K562 (cell line): ENCODE results near the gene PTH1R. TPM values are rescaled to one million over a fixed set of nuclear protein-coding genes. Genes with fewer than 3 reads are reported as not detected.

Experiments
- CHD1 ChIP-seq: fragments of 200-600 bp; sonication (generic); IDR thresholded peaks from one replicate; pipeline ENCODE4 v1.6.1; 2012; ENCODE audit warnings: mild to moderate bottlenecking, moderate library complexity, low read length, inconsistent platforms
- FUS ChIP-seq: fragments of 200-400 bp; formaldehyde crosslinking; optimal IDR thresholded peaks from 2 replicates; pipeline ENCODE3; 2017; ENCODE audit warnings: low read depth, low read length
- HDAC3 ChIP-seq: fragments of 450-650 bp; IDR thresholded peaks from 2 replicates; pipeline ENCODE4 v1.6.1; 2018; ENCODE audit warnings: borderline replicate concordance, mild to moderate bottlenecking, moderate library complexity; ENCODE audit not compliant: partially characterized antibody
- HMGN3 ChIP-seq: IDR thresholded peaks from 2 replicates; pipeline ENCODE4 v1.6.1; 2011; ENCODE audit warnings: borderline replicate concordance, low read depth, mild to moderate bottlenecking, mixed read lengths, low read length; ENCODE audit not compliant: insufficient read length; ENCODE audit errors: extremely low read depth
- ILF3 ChIP-seq: fragments of 450-650 bp; IDR thresholded peaks from 2 replicates; pipeline ENCODE4 v1.6.1; 2018; ENCODE audit warnings: antibody characterized with exemption, mild to moderate bottlenecking, moderate library complexity, borderline replicate concordance
- KAT7 ChIP-seq: sonication (generic); formaldehyde crosslinking; IDR thresholded peaks from 2 replicates; pipeline ENCODE4 v1.8.0; 2022; ENCODE audit warnings: missing genetic modification reagents, mild to moderate bottlenecking, borderline replicate concordance
- MAFF ChIP-seq: IDR thresholded peaks from 2 replicates; pipeline ENCODE4 v1.6.1; 2012; ENCODE audit warnings: low read length, improper control_type of control experiment
- MAZ ChIP-seq, 2 experiments: fragments of 450-650 bp in 1 of 2; sonication (generic) in 1 of 2; formaldehyde crosslinking; IDR thresholded peaks in 1 of 2; conservative IDR thresholded peaks in 1 of 2; 2 replicates each; pipeline versions ENCODE4 v1.4.0 to v1.5.0; 2020; ENCODE audit warnings: mild to moderate bottlenecking in 1 of 2, missing genetic modification reagents in 1 of 2
- MCM3 ChIP-seq: fragments of 450-650 bp; IDR thresholded peaks from 2 replicates; pipeline ENCODE4 v1.6.1; 2016
- PHF8 ChIP-seq: fragments of 200-600 bp; sonication (generic); IDR thresholded peaks from 2 replicates; pipeline ENCODE4 v1.6.1; 2012; ENCODE audit warnings: mixed run types, mild to moderate bottlenecking, inconsistent platforms, low read length, moderate library complexity, borderline replicate concordance
- PHTF2 ChIP-seq: fragments of 250-450 bp; sonication (Bioruptor Pico); IDR thresholded peaks from 2 replicates; pipeline ENCODE4 v1.5.0; 2021; ENCODE audit warnings: mild to moderate bottlenecking
- POLR2H ChIP-seq: IDR thresholded peaks from 2 replicates; pipeline ENCODE4 v1.6.1; 2016; ENCODE audit warnings: missing genetic modification characterization, low read depth, mild to moderate bottlenecking, control low read depth, missing compliant biosample characterization, moderate library complexity
- TARDBP ChIP-seq: fragments of 450-650 bp; IDR thresholded peaks from 2 replicates; pipeline ENCODE4 v1.6.1; 2016
- ZC3H11A ChIP-seq: IDR thresholded peaks from 2 replicates; pipeline ENCODE4 v1.6.1; 2012; ENCODE audit warnings: low read depth, low read length, improper control_type of control experiment
- ZNF212 ChIP-seq: fragments of 450-650 bp; formaldehyde crosslinking; IDR thresholded peaks from 2 replicates; pipeline ENCODE4 v1.4.0; 2020; ENCODE audit warnings: mild to moderate bottlenecking
- ZNF263 ChIP-seq: sonication (generic); formaldehyde crosslinking; IDR thresholded peaks from 2 replicates; pipeline ENCODE4 v1.8.0; 2022; ENCODE audit warnings: mild to moderate bottlenecking, missing genetic modification reagents, borderline replicate concordance
- polyA plus RNA-seq, 8 experiments: library from polyadenylated mRNA; depleted of rRNA in 4 of 8; stranded (reverse) in 5 of 8; unstranded in 3 of 8; fragments of >200 nt; fragmentation: Nextera tagmentation in 2 of 8; fragmentation: Illumina TruSeq in 1 of 8; extraction: Ambion mirVana in 2 of 8; extraction: Trizol in 1 of 8; gene quantifications; 2 replicates each; pipeline versions ENCODE4 v1.2.1 to v1.2.3, GENCODE V29; 2011 to 2014; ENCODE audit warnings: inconsistent platforms in 1 of 8, missing spikeins in 1 of 8
- total RNA-seq, 7 experiments: library from RNA; depleted of rRNA in 6 of 7; stranded (reverse); fragments of >200 nt in 6 of 7; fragmentation: Illumina TruSeq in 2 of 7; extraction: Trizol in 2 of 7; gene quantifications; 2 replicates each; pipeline versions ENCODE4 v1.2.1 to v1.2.3, GENCODE V29; 2011 to 2021; ENCODE audit warnings: low replicate concordance in 1 of 7
- TF ChIP-seq, protein P1 (sequence below): conservative IDR thresholded peaks from 2 replicates; pipeline ENCODE4 v1.6.1; 2011; ENCODE audit warnings: low read depth, mild to moderate bottlenecking, low read length; ENCODE audit not compliant: control insufficient read depth
- TF ChIP-seq, protein P2 (sequence below): sonication (generic); formaldehyde crosslinking; IDR thresholded peaks from 2 replicates; pipeline ENCODE4 v1.8.0; 2023; ENCODE audit warnings: missing genetic modification reagents, mild to moderate bottlenecking, borderline replicate concordance

Gene PTH1R
- total and polyA plus RNA-seq, 9 of the 15 experiments (the other 6 are each of a cell fraction or from before 2014, with no cell fraction given) = not detected

DNA sequence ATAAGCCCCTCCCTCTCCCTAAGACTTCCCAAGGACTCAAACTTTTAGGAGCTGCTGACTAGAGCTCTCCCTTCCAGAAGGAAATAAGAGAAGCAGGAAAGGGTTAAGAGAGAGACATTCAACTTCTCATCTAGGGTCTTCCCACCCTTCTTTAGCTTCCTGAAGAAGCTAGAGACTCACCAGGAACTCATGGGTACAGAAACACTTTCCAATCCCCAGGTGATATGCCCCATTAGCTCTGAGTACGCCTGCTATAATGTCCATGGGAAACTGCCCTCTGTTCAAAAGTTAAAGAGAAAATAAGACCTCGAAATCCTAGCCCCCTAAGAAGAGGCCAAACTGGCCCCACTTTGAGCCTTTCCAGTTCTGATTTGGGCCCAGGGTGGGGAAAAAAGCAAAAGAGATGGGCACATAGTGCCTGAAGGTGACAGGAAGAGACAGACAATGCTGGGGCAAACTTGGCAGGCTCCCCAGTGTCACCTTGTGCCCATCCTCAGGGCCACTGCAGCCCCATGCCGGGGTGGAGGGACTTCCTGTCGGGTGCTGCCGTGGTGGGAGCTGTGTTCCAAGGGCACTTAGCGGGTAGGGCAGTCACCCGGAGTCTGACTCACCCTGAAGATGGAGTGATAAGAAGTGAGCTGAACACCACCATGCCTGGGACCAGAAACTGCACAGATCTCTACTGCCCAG, 69.5 kb downstream of the PTH1R start (continued):
- no peak for TF ChIP-seq ZNF263
- no peak for TF ChIP-seq FUS
- TF ChIP-seq PHF8 = no peak
- no peak for TF ChIP-seq ZNF212 (CRISPR knock-in tag)
- TF ChIP-seq, protein P1, sequence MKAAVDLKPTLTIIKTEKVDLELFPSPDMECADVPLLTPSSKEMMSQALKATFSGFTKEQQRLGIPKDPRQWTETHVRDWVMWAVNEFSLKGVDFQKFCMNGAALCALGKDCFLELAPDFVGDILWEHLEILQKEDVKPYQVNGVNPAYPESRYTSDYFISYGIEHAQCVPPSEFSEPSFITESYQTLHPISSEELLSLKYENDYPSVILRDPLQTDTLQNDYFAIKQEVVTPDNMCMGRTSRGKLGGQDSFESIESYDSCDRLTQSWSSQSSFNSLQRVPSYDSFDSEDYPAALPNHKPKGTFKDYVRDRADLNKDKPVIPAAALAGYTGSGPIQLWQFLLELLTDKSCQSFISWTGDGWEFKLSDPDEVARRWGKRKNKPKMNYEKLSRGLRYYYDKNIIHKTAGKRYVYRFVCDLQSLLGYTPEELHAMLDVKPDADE = no peak
- TF ChIP-seq POLR2H (tag) = no peak
- TF ChIP-seq ILF3 = no peak; the same call in 1 of the 2 replicates
- TF ChIP-seq MAFF = no peak
- 0 out of 2 replicates have a peak, but pooled peaks have one; percentile 50 for TF ChIP-seq KAT7
- TF ChIP-seq PHTF2 (CRISPR knock-in tag) = no peak
- no peak for TF ChIP-seq ZC3H11A
- TF ChIP-seq CHD1 = no peak
- no peak for TF ChIP-seq HDAC3
- TF ChIP-seq, protein P2, sequence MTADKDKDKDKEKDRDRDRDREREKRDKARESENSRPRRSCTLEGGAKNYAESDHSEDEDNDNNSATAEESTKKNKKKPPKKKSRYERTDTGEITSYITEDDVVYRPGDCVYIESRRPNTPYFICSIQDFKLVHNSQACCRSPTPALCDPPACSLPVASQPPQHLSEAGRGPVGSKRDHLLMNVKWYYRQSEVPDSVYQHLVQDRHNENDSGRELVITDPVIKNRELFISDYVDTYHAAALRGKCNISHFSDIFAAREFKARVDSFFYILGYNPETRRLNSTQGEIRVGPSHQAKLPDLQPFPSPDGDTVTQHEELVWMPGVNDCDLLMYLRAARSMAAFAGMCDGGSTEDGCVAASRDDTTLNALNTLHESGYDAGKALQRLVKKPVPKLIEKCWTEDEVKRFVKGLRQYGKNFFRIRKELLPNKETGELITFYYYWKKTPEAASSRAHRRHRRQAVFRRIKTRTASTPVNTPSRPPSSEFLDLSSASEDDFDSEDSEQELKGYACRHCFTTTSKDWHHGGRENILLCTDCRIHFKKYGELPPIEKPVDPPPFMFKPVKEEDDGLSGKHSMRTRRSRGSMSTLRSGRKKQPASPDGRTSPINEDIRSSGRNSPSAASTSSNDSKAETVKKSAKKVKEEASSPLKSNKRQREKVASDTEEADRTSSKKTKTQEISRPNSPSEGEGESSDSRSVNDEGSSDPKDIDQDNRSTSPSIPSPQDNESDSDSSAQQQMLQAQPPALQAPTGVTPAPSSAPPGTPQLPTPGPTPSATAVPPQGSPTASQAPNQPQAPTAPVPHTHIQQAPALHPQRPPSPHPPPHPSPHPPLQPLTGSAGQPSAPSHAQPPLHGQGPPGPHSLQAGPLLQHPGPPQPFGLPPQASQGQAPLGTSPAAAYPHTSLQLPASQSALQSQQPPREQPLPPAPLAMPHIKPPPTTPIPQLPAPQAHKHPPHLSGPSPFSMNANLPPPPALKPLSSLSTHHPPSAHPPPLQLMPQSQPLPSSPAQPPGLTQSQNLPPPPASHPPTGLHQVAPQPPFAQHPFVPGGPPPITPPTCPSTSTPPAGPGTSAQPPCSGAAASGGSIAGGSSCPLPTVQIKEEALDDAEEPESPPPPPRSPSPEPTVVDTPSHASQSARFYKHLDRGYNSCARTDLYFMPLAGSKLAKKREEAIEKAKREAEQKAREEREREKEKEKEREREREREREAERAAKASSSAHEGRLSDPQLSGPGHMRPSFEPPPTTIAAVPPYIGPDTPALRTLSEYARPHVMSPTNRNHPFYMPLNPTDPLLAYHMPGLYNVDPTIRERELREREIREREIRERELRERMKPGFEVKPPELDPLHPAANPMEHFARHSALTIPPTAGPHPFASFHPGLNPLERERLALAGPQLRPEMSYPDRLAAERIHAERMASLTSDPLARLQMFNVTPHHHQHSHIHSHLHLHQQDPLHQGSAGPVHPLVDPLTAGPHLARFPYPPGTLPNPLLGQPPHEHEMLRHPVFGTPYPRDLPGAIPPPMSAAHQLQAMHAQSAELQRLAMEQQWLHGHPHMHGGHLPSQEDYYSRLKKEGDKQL (CRISPR knock-in tag) = no peak
- no peak for TF ChIP-seq HMGN3
- no peak for TF ChIP-seq TARDBP
- no peak for TF ChIP-seq MCM3
- TF ChIP-seq MAZ (CRISPR knock-in tag; conservative IDR thresholded peaks at IDR 0.05 in 1 of 2, IDR thresholded peaks at IDR 0.05 in 1 of 2) = peak in 1 of 2 experiments; percentile 44; a peak in 1 of 4 replicates
